Nucleus accumbens (tissue), 56 donors: ENCODE data around the gene SNRK.
"Not testable (repeated sequence)": the region's sequence is repeated elsewhere in the genome, so short reads cannot be mapped to it uniquely, and the experiment has no call there.

Experiments
- DNase-seq, 56 donors: peaks; one replicate each; lab custom pipeline; 2025; lab: John Stamatoyannopoulos, UW

SNRK gene

GRCh38 chr3:43344520-43344919, 58.2 kb downstream of the SNRK start:
- no peak for DNase-seq

- DNase-seq = no peak
Observed at GRCh38 chr3:43345246-43345645, 58.9 kb downstream of the SNRK start.

- no peak for DNase-seq
Observed at GRCh38 chr3:43345877-43346276, 59.5 kb downstream of the SNRK start.

GRCh38 chr3:43346978-43347749, 60.8 kb downstream of the SNRK start:
- no peak for DNase-seq

- no peak for DNase-seq
Observed at GRCh38 chr3:43347774-43348173, 61.4 kb downstream of the SNRK start.

- DNase-seq = no peak
Observed at GRCh38 chr3:43348350-43348749, 62.0 kb downstream of the SNRK start.

GRCh38 chr3:43348852-43349574, 62.7 kb downstream of the SNRK start:
- DNase-seq = no peak

GRCh38 chr3:43349716-43350115, 63.4 kb downstream of the SNRK start:
- no peak for DNase-seq

- DNase-seq = no peak
Observed at GRCh38 chr3:43353393-43353792, 67.1 kb downstream of the SNRK start.

- DNase-seq = no peak
Observed at GRCh38 chr3:43353923-43354670, 67.8 kb downstream of the SNRK start.

- DNase-seq = not testable (repeated sequence)
Observed at GRCh38 chr3:43356033-43356432, 69.7 kb downstream of the SNRK start.

- no peak for DNase-seq
Observed at GRCh38 chr3:43361077-43361476, 74.7 kb downstream of the SNRK start.

- DNase-seq = no peak
Observed at GRCh38 chr3:43362183-43362582, 75.8 kb downstream of the SNRK start.

- no peak for DNase-seq
Observed at GRCh38 chr3:43362961-43363360, 76.6 kb downstream of the SNRK start.

- DNase-seq = no peak
Observed at GRCh38 chr3:43363621-43364266, 77.4 kb downstream of the SNRK start.

- no peak for DNase-seq
Observed at GRCh38 chr3:43364494-43364893, 78.2 kb downstream of the SNRK start.

- DNase-seq = no peak
Observed at GRCh38 chr3:43364926-43365325, 78.6 kb downstream of the SNRK start.

- DNase-seq = no peak
Observed at GRCh38 chr3:43365601-43366305, 79.4 kb downstream of the SNRK start.

GRCh38 chr3:43366481-43366880, 80.1 kb downstream of the SNRK start:
- no peak for DNase-seq

GRCh38 chr3:43366885-43367284, 80.5 kb downstream of the SNRK start:
- no peak for DNase-seq
